Stimulated activated CD4-positive, alpha-beta T cell treated with anti-CD3 and anti-CD28 coated beads, Interleukin-1b, Interleukin-23, amount 100 ng/mL, for 24 hours (primary cell): Measurements from ENCODE around the gene INPP5A.
"Not testable (repeated sequence)": the region's sequence is repeated elsewhere in the genome, so short reads cannot be mapped to it uniquely, and the experiment has no call there.

ENCODE experiments used
- DNase-seq, 4 experiments: peaks; one replicate each; pipeline ENCODE4 v3.0.0-alpha.2; 2020; ENCODE audit warnings: low read depth in 4 of 4, low spot score in 1 of 4

Gene INPP5A

GRCh38 chr10:132790934-132791829 is 253.6 kb downstream of the INPP5A start:
- DNase-seq: no peak

GRCh38 chr10:132792099-132792498 is 254.5 kb downstream of the INPP5A start:
- not testable (repeated sequence) for DNase-seq

GRCh38 chr10:132792796-132793195 is 255.2 kb downstream of the INPP5A start:
- no peak for DNase-seq

GRCh38 chr10:132793213-132793612 is 255.6 kb downstream of the INPP5A start:
- no peak for DNase-seq

GRCh38 chr10:132793871-132794849 is 256.6 kb downstream of the INPP5A start:
- DNase-seq: no peak

- no peak for DNase-seq
Observed at GRCh38 chr10:132796846-132797245, 259.3 kb downstream of the INPP5A start.

- not testable (repeated sequence) for DNase-seq
Observed at GRCh38 chr10:132797986-132798385, 260.4 kb downstream of the INPP5A start.

GRCh38 chr10:132798403-132798802 is 260.8 kb downstream of the INPP5A start:
- DNase-seq: no peak

- DNase-seq: no peak
Observed at GRCh38 chr10:132798876-132799275, 261.3 kb downstream of the INPP5A start.

- no peak for DNase-seq
Observed at GRCh38 chr10:132799865-132800264, 262.3 kb downstream of the INPP5A start.

- DNase-seq: no peak
Observed at GRCh38 chr10:132802048-132802447, 264.5 kb downstream of the INPP5A start.

GRCh38 chr10:132802694-132803320 is 265.2 kb downstream of the INPP5A start:
- no peak for DNase-seq

- DNase-seq: no peak
Observed at GRCh38 chr10:132803416-132804210, 266.0 kb downstream of the INPP5A start.

- no peak for DNase-seq
Observed at GRCh38 chr10:132804287-132804686, 266.7 kb downstream of the INPP5A start.

GRCh38 chr10:132804785-132805426 is 267.3 kb downstream of the INPP5A start:
- no peak for DNase-seq

- no peak for DNase-seq
Observed at GRCh38 chr10:132805599-132805998, 268.0 kb downstream of the INPP5A start.

GRCh38 chr10:132806110-132806509 is 268.5 kb downstream of the INPP5A start:
- DNase-seq: no peak

GRCh38 chr10:132806561-132807003 is 269.0 kb downstream of the INPP5A start:
- no peak for DNase-seq

GRCh38 chr10:132807621-132808049 is 270.0 kb downstream of the INPP5A start:
- no peak for DNase-seq
